Fibroblast of mammary gland (primary cell): ENCODE measurements around the gene TRAPPC10.

Experiments
- DNase-seq: peaks from one replicate; pipeline ENCODE4 v3.0.0-alpha.2; 2010; ENCODE audit warnings: low read depth
- H3K4me3 ChIP-seq: 2 replicates; pipeline ENCODE4 v1.5.1; 2011; ENCODE audit warnings: low read depth, mild to moderate bottlenecking, low read length, moderate library complexity; ENCODE audit not compliant: control insufficient read depth
- TF ChIP-seq, protein P1 (sequence below): conservative IDR thresholded peaks from 2 replicates; pipeline ENCODE4 v1.5.1; 2011; ENCODE audit warnings: low read depth, low read length, inconsistent platforms; ENCODE audit not compliant: control insufficient read depth, insufficient read depth

TRAPPC10 gene

DNA sequence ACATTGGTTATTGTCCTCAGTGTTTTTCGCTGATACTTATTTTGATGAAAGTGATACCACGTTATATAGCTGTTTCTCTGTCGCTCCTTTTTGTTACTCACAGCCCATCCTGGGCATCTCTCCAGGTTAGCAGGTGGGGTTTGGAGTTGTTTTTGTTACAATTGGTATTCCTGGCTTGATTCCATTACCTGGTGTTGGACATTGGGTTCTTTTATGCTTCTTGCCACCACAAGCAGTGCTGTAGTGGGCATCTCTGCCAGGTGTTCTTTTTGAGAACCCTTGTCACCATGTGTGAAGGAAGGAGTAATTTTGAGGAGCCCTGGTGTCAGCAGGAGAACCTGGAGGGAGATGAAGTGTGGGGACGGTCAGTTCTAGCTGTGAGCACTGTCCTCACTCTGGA, 47.6 kb downstream of the TRAPPC10 start:
- TF ChIP-seq, protein P1, sequence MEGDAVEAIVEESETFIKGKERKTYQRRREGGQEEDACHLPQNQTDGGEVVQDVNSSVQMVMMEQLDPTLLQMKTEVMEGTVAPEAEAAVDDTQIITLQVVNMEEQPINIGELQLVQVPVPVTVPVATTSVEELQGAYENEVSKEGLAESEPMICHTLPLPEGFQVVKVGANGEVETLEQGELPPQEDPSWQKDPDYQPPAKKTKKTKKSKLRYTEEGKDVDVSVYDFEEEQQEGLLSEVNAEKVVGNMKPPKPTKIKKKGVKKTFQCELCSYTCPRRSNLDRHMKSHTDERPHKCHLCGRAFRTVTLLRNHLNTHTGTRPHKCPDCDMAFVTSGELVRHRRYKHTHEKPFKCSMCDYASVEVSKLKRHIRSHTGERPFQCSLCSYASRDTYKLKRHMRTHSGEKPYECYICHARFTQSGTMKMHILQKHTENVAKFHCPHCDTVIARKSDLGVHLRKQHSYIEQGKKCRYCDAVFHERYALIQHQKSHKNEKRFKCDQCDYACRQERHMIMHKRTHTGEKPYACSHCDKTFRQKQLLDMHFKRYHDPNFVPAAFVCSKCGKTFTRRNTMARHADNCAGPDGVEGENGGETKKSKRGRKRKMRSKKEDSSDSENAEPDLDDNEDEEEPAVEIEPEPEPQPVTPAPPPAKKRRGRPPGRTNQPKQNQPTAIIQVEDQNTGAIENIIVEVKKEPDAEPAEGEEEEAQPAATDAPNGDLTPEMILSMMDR, result no peak
- no peak overlapping the region for H3K4me3 ChIP-seq
- no peak for DNase-seq

DNA sequence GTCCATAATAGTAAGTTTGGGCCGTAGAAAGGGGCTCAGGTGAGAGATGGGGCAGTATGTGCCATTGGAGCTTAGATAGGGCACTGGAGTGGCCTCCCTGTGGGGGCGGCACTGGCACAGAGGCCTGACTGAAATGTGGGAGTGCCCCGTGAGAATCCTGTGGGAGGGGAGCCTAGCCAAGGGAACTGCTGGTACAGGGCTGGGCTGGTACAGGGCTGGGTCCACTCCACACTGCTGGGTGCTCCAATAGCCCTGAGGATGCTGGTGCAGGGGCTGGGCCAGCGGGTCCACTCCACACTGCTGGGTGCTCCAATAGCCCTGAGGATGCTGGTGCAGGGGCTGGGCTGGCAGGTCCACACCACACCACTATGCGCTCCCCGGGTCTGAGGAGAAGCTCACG, 50.3 kb downstream of the TRAPPC10 start:
- TF ChIP-seq, protein P1, result no peak
- no peak overlapping the region for H3K4me3 ChIP-seq
- DNase-seq, result no peak

DNA sequence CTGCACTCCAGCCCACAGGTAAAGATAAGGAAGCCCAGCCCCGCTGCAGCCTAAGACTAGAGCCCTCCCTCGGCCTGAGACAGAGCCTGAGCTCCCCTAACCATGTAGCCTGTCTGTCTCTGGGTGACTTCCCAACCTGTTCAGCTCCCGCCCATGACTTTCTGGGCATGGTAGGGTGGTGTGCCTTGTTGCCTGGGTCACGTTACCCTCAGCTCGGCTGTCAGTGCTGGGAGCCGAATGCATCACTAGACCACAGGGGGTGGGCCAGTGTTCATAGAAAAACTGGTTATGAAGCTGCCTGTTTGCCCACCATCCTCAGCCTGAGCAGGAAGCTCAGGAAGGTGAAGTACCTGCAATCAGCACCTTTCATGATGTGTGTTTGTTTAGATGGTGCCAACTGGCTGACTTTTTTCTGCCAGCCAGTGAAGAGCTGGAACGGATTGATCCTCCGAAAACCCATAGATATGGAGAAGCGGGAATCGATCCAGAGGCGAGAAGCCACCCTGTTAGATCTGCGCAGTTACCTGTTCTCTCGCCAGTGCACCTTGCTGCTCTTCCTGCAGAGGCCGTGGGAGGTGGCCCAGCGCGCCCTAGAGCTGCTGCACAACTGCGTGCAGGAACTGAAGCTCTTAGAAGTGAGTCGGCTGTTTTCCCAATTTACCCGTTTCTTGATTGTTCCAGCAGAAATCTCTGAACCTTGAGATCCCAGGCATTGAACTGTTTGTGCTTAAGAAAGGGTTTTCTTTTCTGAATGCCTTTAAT, 51.2 kb downstream of the TRAPPC10 start:
- no peak for DNase-seq
- H3K4me3 ChIP-seq, result no peak overlapping the region
- TF ChIP-seq, protein P1, result no peak

- DNase-seq, result no peak
- H3K4me3 ChIP-seq, result no peak overlapping the region
- TF ChIP-seq, protein P1, result no peak
These were observed 52.8 kb downstream of the TRAPPC10 start for GRCh38 chr21:44064852-44065403.

DNA sequence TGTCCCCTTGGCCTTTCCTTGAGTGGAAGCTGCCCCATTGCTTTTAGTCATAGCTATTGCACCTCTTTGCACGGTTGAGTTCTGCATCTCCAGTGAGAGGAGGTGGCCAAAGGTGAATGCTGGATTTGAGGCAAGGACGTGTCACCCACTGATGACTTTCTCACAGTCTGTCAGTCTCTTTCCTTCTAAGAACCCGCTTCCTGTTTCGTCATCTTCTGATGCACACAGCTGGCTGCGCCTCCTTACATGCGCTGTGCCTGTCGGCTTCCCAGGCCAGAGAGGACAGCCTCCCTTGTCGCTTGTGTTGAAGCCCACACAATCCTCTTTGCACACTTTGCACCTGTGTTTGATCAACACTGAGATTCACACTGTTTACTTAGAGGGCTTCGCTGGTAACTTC, 53.3 kb downstream of the TRAPPC10 start:
- DNase-seq, result peak; percentile 65
- H3K4me3 ChIP-seq, result no peak overlapping the region
- TF ChIP-seq, protein P1, result no peak

DNA sequence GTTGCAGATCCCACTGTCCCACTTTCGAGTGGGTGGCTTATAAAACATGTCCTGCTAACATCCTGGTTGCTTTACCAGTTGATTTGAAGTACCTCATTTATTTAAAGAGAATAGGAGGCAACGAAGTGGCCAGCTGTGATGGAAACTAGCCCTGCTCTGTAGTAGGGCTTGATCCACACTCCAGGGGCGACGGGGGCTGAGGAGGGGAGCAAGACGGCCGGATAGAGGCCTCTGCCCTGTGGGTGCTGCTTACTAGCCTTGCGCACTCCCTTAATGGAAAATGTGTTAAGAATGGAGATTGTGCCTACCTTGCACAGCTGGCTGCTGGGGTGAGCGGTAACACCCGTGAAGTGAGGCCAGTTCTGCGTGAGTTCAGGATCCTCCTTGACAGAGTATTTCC, 54.0 kb downstream of the TRAPPC10 start:
- H3K4me3 ChIP-seq, result no peak overlapping the region
- no peak for DNase-seq
- TF ChIP-seq, protein P1, result no peak
